Peyer's patch (tissue), 4 donors: ENCODE measurements around the gene MYO6. TPM values are rescaled to one million over a fixed set of nuclear protein-coding genes. Genes with fewer than 3 reads are reported as not detected.

Source experiments
- DNase-seq, 3 donors: peaks; one replicate each; pipeline ENCODE4 v3.0.0-alpha.2; 2017 to 2019
- H3K27ac ChIP-seq, 4 donors: fragments of 200-600 bp; sonication (generic); one replicate each; pipeline ENCODE4 v1.5.1; 2016 to 2019
- H3K27me3 ChIP-seq, 2 donors: fragments of 200-600 bp; sonication (generic); one replicate each; pipeline ENCODE4 v1.5.1; 2019
- H3K36me3 ChIP-seq, 3 donors: fragments of 200-600 bp; sonication (generic); one replicate each; pipeline ENCODE4 v1.5.1; 2016 to 2019
- H3K4me1 ChIP-seq, 4 donors: fragments of 200-600 bp; sonication (generic); one replicate each; pipeline ENCODE4 v1.5.1; 2016 to 2019
- H3K4me3 ChIP-seq, 4 donors: fragments of 200-600 bp; sonication (generic); 1 replicate in 3 of 4; 2 replicates in 1 of 4; pipeline ENCODE4 v1.5.1; 2016 to 2019; ENCODE audit warnings: mild to moderate bottlenecking in 1 of 4
- H3K9me3 ChIP-seq, 4 donors: fragments of 200-600 bp; sonication (generic); one replicate each; pipeline ENCODE4 v1.5.1; 2016 to 2019; ENCODE audit warnings: mild to moderate bottlenecking in 1 of 4
- CTCF ChIP-seq, 6 experiments: fragments of 450-650 bp in 4 of 6; fragments of 200-600 bp in 2 of 6; sonication (generic) in 1 of 6; IDR thresholded peaks; one replicate each; pipeline ENCODE4 v1.5.1; 2017 to 2019; ENCODE audit warnings: antibody characterized with exemption in 6 of 6, mild to moderate bottlenecking in 3 of 6, moderate library complexity in 1 of 6
- POLR2A ChIP-seq, 2 donors: fragments of 450-650 bp; IDR thresholded peaks; one replicate each; pipeline ENCODE4 v1.5.1; 2017; ENCODE audit warnings: antibody characterized with exemption in 2 of 2, mild to moderate bottlenecking in 2 of 2, moderate library complexity in 2 of 2
- total RNA-seq, 4 donors: library from RNA; depleted of rRNA; stranded (reverse); fragments of >200 nt; gene quantifications; one replicate each; pipeline ENCODE4 v1.1.0, GENCODE V29; 2016

MYO6 gene
- total RNA-seq, 4 donors from 2014 or later: 60.2 to 89.1 (median 76.2) TPM

- H3K36me3 ChIP-seq: no peaks in the 10 kb centered on the region
- no peaks in the 10 kb centered on the region for H3K27me3 ChIP-seq
- no peaks in the 10 kb centered on the region for H3K9me3 ChIP-seq
- H3K27ac ChIP-seq: no peak overlapping the region
- TF ChIP-seq POLR2A (IDR thresholded peaks at IDR 0.05): no peak
- no peak for TF ChIP-seq CTCF (IDR thresholded peaks at IDR 0.05)
- no peak overlapping the region for H3K4me3 ChIP-seq
- DNase-seq: no peak
- H3K4me1 ChIP-seq: peaks cover 0 to 11% (median 0%) of the 10 kb centered on the region in 4 donors
Observed at GRCh38 chr6:75937846-75938245, 188.8 kb downstream of the MYO6 start.

GRCh38 chr6:75940564-75940963 is 191.5 kb downstream of the MYO6 start:
- Histone ChIP-seq H3K36me3 (no peaks in the 10 kb centered on the region), H3K27ac (no peak overlapping the region), H3K9me3 (no peaks in the 10 kb centered on the region), H3K4me1 (no peaks in the 10 kb centered on the region), H3K27me3 (no peaks in the 10 kb centered on the region), H3K4me3 (no peak overlapping the region)
- no peak for DNase-seq
- TF ChIP-seq POLR2A (IDR thresholded peaks at IDR 0.05) (no peak), CTCF (IDR thresholded peaks at IDR 0.05) (no peak)

- Histone ChIP-seq H3K9me3 (no peaks in the 10 kb centered on the region), H3K4me3 (no peak overlapping the region), H3K36me3 (no peaks in the 10 kb centered on the region), H3K27ac (no peak overlapping the region), H3K4me1 (no peaks in the 10 kb centered on the region), H3K27me3 (no peaks in the 10 kb centered on the region)
- DNase-seq: no peak
- TF ChIP-seq CTCF (IDR thresholded peaks at IDR 0.05) (no peak), POLR2A (IDR thresholded peaks at IDR 0.05) (no peak)
Observed at GRCh38 chr6:75941509-75941908, 192.5 kb downstream of the MYO6 start.

- Histone ChIP-seq H3K4me3 (no peak overlapping the region), H3K9me3 (no peaks in the 10 kb centered on the region), H3K36me3 (no peaks in the 10 kb centered on the region), H3K4me1 (no peaks in the 10 kb centered on the region), H3K27me3 (no peaks in the 10 kb centered on the region), H3K27ac (no peak overlapping the region)
- TF ChIP-seq POLR2A (IDR thresholded peaks at IDR 0.05): no peak
- no peak for TF ChIP-seq CTCF (IDR thresholded peaks at IDR 0.05)
- DNase-seq: no peak
Observed at GRCh38 chr6:75943381-75943780, 194.3 kb downstream of the MYO6 start.

GRCh38 chr6:75946146-75946831 is 197.2 kb downstream of the MYO6 start:
- no peak overlapping the region for H3K27ac ChIP-seq
- TF ChIP-seq POLR2A (IDR thresholded peaks at IDR 0.05): no peak
- no peak for TF ChIP-seq CTCF (IDR thresholded peaks at IDR 0.05)
- DNase-seq: no peak
- no peaks in the 10 kb centered on the region for H3K4me1 ChIP-seq
- H3K4me3 ChIP-seq: no peak overlapping the region
- H3K27me3 ChIP-seq: no peaks in the 10 kb centered on the region
- no peaks in the 10 kb centered on the region for H3K9me3 ChIP-seq
- no peaks in the 10 kb centered on the region for H3K36me3 ChIP-seq

GRCh38 chr6:75947935-75948334 is 198.9 kb downstream of the MYO6 start:
- H3K9me3 ChIP-seq: no peaks in the 10 kb centered on the region
- no peak overlapping the region for H3K4me3 ChIP-seq
- H3K27me3 ChIP-seq: no peaks in the 10 kb centered on the region
- H3K27ac ChIP-seq: no peak overlapping the region
- no peak for TF ChIP-seq POLR2A (IDR thresholded peaks at IDR 0.05)
- H3K4me1 ChIP-seq: no peaks in the 10 kb centered on the region
- H3K36me3 ChIP-seq: no peaks in the 10 kb centered on the region
- DNase-seq: no peak
